Right cardiac atrium (tissue), 5 donors: ENCODE measurements around the gene DUSP18. TPM values are rescaled to one million over a fixed set of nuclear protein-coding genes. Genes with fewer than 3 reads are reported as not detected.
"Not testable (repeated sequence)": the region's sequence is repeated elsewhere in the genome, so short reads cannot be mapped to it uniquely, and the experiment has no call there.

ENCODE experiments used
- ATAC-seq, 2 donors: fragments of 200-7000 bp; cut with Tn5 transposase; one replicate each; pipeline versions ENCODE4 v1.8.0 to v1.9.1; 2020; ENCODE audit warnings: moderate library complexity in 2 of 2, mild to moderate bottlenecking in 1 of 2
- DNase-seq, 3 donors: peaks; one replicate each; pipeline ENCODE4 v3.0.0-alpha.2; 2020
- H3K27ac ChIP-seq: one replicate; pipeline ENCODE4 v1.5.1; 2013; ENCODE audit warnings: mild to moderate bottlenecking, low read length, control low read depth, moderate library complexity
- H3K27me3 ChIP-seq: one replicate; pipeline ENCODE4 v1.6.1; 2013; ENCODE audit not compliant: control insufficient read depth, insufficient read depth
- H3K4me1 ChIP-seq: one replicate; pipeline ENCODE4 v1.6.1; 2013; ENCODE audit warnings: low read length; ENCODE audit not compliant: control insufficient read depth, insufficient read depth
- H3K4me3 ChIP-seq: one replicate; pipeline ENCODE4 v1.5.1; 2013; ENCODE audit warnings: low read length, control low read depth
- H3K9me3 ChIP-seq: one replicate; pipeline ENCODE4 v1.6.1; 2013; ENCODE audit warnings: low read length; ENCODE audit not compliant: control insufficient read depth
- WGBS: extraction: QIAGEN DNeasy Blood & Tissue Kit; methylation state at CpG from one replicate; pipeline ENCODE4 v1.1.7; 2013; 5-methylcytosine and 5-hydroxymethylcytosine counted together
- intact Hi-C, 4 donors: fragments of 100-400 bp; cut with DNase I; formaldehyde crosslinking; loops; one replicate each; pipeline versions ENCODE4 v1.11.0 to v1.14.0; 2022 to 2023
- polyA plus RNA-seq: library from polyadenylated mRNA; stranded (reverse); fragments of 200-250 nt; gene quantifications from one replicate; pipeline ENCODE4 v1.2.3, GENCODE V29; 2013
- total RNA-seq, 4 donors: library from RNA; stranded (reverse); fragmentation: NEBNext Ultra II Directional; extraction: Animal tissue kit (Norgen Biotek cat#: 25700); gene quantifications; one replicate each; pipeline ENCODE4 v1.2.1, GENCODE V29; 2021
- donor health status: healthy with polysubstance abuse.
- donor health status: DM: no; HTN: yes; CAD: no.
- donor health status: DM: no; HTN: no; CAD: no.
- donor health status: DM: no; HTN: yes; CAD: no; lungs with severe emphysema.
- donor health status: DM: yes; HTN: yes; CAD: no.

The DUSP18 gene
- total and polyA plus RNA-seq, 5 donors, result 2.1 to 4.4 (median 3.4) TPM

- H3K27me3 ChIP-seq, H3K9me3 ChIP-seq, H3K4me3 ChIP-seq, H3K27ac ChIP-seq, ATAC-seq, H3K4me1 ChIP-seq, intact Hi-C loops, DNase-seq: not testable (repeated sequence)
- WGBS, result 64% methylated on average over 3 of the region's 3 CpGs
These were observed 8.9 kb upstream of the DUSP18 start for GRCh38 chr22:30676565-30676964.

- Histone ChIP-seq H3K27me3 (no peaks in the 10 kb centered on the region), H3K9me3 (no peaks in the 10 kb centered on the region), H3K4me3 (no peak overlapping the region), H3K4me1 (no peaks in the 10 kb centered on the region), H3K27ac (no peak overlapping the region)
- DNase-seq (no peak), ATAC-seq (no peak)
- 76% methylated on average over 9 of the region's 9 CpGs for WGBS
- intact Hi-C loops, result no loop called here
These were observed 7.8 kb upstream of the DUSP18 start for GRCh38 chr22:30675436-30675835.

DNA sequence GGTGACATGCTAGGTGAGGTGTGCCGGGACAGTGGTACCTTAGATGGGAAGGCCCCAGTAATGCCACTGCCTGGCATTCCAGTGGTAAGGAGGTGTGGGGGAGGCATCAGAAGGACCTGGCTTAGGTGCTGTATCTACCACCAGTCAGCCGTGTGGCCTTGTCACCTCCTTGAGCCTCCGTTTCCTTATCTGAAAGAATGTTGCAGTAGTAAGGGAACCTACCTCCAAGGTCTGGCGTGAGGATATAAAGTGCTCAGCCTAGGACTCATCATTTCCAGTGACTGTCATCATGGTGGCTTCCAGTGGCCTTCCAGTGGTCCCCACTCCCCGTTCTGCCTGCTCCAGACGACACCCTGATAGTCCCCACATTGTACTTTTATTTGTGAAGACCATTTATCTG, 6.8 kb upstream of the DUSP18 start:
- no peaks in the 10 kb centered on the region for H3K27me3 ChIP-seq
- intact Hi-C loops, result no loop called here
- no peak overlapping the region for H3K27ac ChIP-seq
- H3K4me3 ChIP-seq, result no peak overlapping the region
- WGBS, result 85% methylated on average over 6 of the region's 6 CpGs
- ATAC-seq (no peak), DNase-seq (no peak)
- H3K9me3 ChIP-seq, result no peaks in the 10 kb centered on the region
- no peaks in the 10 kb centered on the region for H3K4me1 ChIP-seq

GRCh38 chr22:30673136-30673535, 5.5 kb upstream of the DUSP18 start:
- intact Hi-C loops, result no loop called here
- Histone ChIP-seq H3K27me3 (no peaks in the 10 kb centered on the region), H3K4me3 (no peak overlapping the region), H3K4me1 (no peaks in the 10 kb centered on the region), H3K9me3 (no peaks in the 10 kb centered on the region), H3K27ac (no peak overlapping the region)
- WGBS, result 89% methylated on average over 4 of the region's 4 CpGs
- DNase-seq, result no peak
- no peak for ATAC-seq

DNA sequence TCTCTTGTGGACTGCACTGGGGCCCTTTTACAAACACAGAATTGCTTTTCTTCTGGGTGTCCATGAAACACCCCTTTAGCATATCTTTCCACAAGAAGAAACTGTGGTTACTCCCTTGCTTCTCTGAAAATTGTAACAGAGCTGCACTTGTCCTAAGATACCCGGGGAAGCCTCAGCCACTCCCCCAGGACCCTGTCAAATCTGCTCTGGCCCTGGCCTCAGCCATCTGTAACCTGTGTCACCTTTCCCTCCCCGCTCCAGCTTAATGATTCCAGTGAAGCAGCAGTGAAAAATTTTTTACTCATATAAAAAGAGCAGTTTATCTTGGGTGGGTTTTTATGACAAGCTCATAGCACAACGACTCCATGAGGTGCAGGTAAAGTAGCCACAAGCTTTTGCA, 3.4 kb upstream of the DUSP18 start:
- intact Hi-C loops, result no loop called here
- Histone ChIP-seq H3K27me3 (no peaks in the 10 kb centered on the region), H3K4me3 (no peak overlapping the region), H3K4me1 (no peaks in the 10 kb centered on the region), H3K9me3 (no peaks in the 10 kb centered on the region), H3K27ac (no peak overlapping the region)
- WGBS, result 80% methylated on average over 3 of the region's 3 CpGs
- ATAC-seq, result no peak
- DNase-seq, result no peak

- H3K9me3 ChIP-seq, result no peaks in the 10 kb centered on the region
- WGBS, result 28% methylated on average over 10 of the region's 10 CpGs
- no peak for DNase-seq
These were observed 673 bp upstream of the DUSP18 start for GRCh38 chr22:30668386-30668710.

GRCh38 chr22:30667107-30667493, 575 bp downstream of the DUSP18 start:
- intact Hi-C loops, result no loop called here
- DNase-seq, result no peak
- Histone ChIP-seq H3K4me1 (no peaks in the 10 kb centered on the region), H3K9me3 (no peaks in the 10 kb centered on the region), H3K27me3 (no peaks in the 10 kb centered on the region), H3K4me3 (peak overlapping the region; percentile 62), H3K27ac (no peak overlapping the region)
- WGBS, result 1% methylated on average over 18 of the region's 18 CpGs
- ATAC-seq, result no peak

More at GRCh38 chr22:30668386-30668710, 673 bp upstream of the DUSP18 start:
- Histone ChIP-seq H3K4me3 (peak overlapping the region; percentile 62), H3K27me3 (no peaks in the 10 kb centered on the region), H3K4me1 (no peaks in the 10 kb centered on the region), H3K27ac (no peak overlapping the region)
- peak in 1 of 2 donors; percentile 2 for ATAC-seq
- intact Hi-C loops, result no loop called here

DNA sequence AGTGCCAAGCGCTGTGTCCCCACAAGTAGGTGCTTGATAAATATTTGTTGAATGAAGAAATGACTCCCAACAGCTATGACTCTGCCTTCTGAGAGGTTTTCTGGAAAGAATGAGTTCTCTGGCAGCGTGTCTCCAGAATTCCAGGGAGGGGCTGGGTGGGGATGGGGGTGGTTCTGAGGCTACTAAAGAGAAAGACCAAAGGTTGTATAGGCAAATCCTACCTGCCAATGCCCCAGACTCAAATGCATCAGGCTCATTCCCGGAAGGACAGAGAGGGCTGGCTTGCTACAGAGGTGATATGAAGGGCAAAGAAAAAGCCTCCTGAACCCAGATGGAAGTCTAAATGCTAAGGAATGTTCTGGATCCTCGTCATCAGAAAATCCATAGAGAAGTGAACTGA, 1.9 kb downstream of the DUSP18 start:
- DNase-seq (no peak), ATAC-seq (no peak)
- no peaks in the 10 kb centered on the region for H3K4me1 ChIP-seq
- WGBS, result 94% methylated on average over 4 of the region's 4 CpGs
- intact Hi-C loops, result no loop called here
- no peak overlapping the region for H3K27ac ChIP-seq
- H3K27me3 ChIP-seq, result no peaks in the 10 kb centered on the region
- no peaks in the 10 kb centered on the region for H3K9me3 ChIP-seq
- no peak overlapping the region for H3K4me3 ChIP-seq

DNA sequence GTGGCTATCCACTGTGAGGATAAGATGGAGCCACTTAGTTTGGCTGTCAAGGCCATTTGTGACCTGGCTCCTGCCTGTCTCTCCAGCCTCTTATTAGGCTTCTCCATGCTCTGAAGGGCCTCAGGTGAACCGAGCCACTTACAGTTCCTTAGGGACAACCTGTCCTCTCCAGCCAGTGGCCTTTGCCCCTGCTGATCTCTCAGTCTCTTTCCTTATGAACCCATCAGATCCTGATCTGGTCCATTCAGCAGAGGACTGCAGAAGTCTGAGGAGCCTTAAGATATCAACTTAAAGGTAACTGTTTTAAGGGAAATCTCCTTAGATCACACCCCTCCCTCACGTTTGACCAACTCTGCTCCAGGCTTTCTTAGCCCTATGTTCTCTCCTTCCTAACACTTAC, 2.4 kb downstream of the DUSP18 start:
- ATAC-seq (no peak), DNase-seq (no peak)
- H3K4me3 ChIP-seq, result no peak overlapping the region
- no peaks in the 10 kb centered on the region for H3K27me3 ChIP-seq
- 92% methylated on average over 2 of the region's 2 CpGs for WGBS
- no peaks in the 10 kb centered on the region for H3K9me3 ChIP-seq
- intact Hi-C loops, result no loop called here
- H3K4me1 ChIP-seq, result no peaks in the 10 kb centered on the region
- H3K27ac ChIP-seq, result no peak overlapping the region

- H3K4me1 ChIP-seq, result no peaks in the 10 kb centered on the region
- no peak overlapping the region for H3K27ac ChIP-seq
- 97% methylated on average over 13 of the region's 13 CpGs for WGBS
- no peak for DNase-seq
- H3K4me3 ChIP-seq, result no peak overlapping the region
- H3K27me3 ChIP-seq, result no peaks in the 10 kb centered on the region
- intact Hi-C loops, result no loop called here
- no peaks in the 10 kb centered on the region for H3K9me3 ChIP-seq
- no peak for ATAC-seq
These were observed 2.9 kb downstream of the DUSP18 start for GRCh38 chr22:30664798-30665197.

DNA sequence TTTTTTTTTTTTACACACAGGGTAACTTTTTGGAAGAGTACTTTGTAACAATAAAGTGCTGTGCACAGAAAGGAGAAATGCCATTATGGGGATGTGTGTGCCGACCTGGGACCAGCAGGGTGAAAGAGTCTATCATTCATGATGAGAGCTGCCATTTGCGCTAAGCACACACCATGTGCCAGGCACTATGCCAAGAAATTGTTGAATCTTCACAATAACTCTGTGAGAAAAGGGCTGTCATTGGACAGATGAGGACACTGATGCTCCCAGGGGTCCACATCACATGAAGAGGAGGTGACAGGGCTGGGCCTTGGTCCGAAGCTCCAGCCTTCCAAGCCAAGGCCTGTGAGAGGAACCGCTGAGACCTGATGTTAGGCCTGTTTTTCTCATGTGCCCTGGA, 5.6 kb downstream of the DUSP18 start:
- DNase-seq (no peak), ATAC-seq (no peak)
- intact Hi-C loops, result no loop called here
- no peaks in the 10 kb centered on the region for H3K9me3 ChIP-seq
- H3K4me1 ChIP-seq, result no peaks in the 10 kb centered on the region
- H3K4me3 ChIP-seq, result no peak overlapping the region
- no peak overlapping the region for H3K27ac ChIP-seq
- 87% methylated on average over 4 of the region's 4 CpGs for WGBS
- no peaks in the 10 kb centered on the region for H3K27me3 ChIP-seq

DNA sequence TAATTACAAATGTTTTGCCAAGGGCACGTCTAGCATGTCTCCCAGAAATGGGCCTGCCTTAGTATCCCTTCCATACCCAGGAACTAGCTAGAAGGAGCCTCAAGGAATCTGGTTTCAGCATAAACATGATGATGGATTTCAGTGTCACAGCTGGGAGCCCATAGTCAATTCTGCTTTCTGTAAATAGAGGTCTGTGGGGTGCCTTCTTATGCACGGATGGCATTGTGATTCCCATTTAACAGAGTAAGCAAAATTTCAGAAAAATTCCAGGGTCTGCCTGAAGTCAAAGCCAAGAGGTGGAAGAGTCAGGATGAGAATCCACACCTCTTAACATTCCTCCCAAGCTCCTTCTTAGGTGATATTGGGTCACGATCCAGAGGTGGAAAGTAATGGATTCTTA, 12.1 kb downstream of the DUSP18 start:
- H3K27me3 ChIP-seq, result no peaks in the 10 kb centered on the region
- H3K4me1 ChIP-seq, result no peaks in the 10 kb centered on the region
- intact Hi-C loops, result no loop called here
- H3K9me3 ChIP-seq, result no peaks in the 10 kb centered on the region
- H3K27ac ChIP-seq, result no peak overlapping the region
- no peak for ATAC-seq
- no peak overlapping the region for H3K4me3 ChIP-seq
- no peak for DNase-seq
- 81% methylated on average over 3 of the region's 3 CpGs for WGBS
